ENCODE measurements around the gene GALK1.

- TF ChIP-seq CTCF (IDR thresholded peaks at IDR 0.05) (no peak), POLR2A (IDR thresholded peaks at IDR 0.05) (no peak)
Observed at GRCh38 chr17:75739801-75740200, 25.2 kb downstream of the GALK1 start.

All from lower leg skin (tissue), 3 donors.